Spleen (tissue), 11 donors: ENCODE measurements around the gene SLC1A4. TPM values are rescaled to one million over a fixed set of nuclear protein-coding genes. Genes with fewer than 3 reads are reported as not detected.
A peak's percentile ranks its signal among the peaks of the same experiment; 100 is the strongest.

ENCODE experiments used
- DNase-seq: peaks from one replicate; pipeline ENCODE4 v3.0.0-alpha.2; 2020
- H3K27ac ChIP-seq, 8 donors: fragments of 200-600 bp; sonication (generic) in 7 of 8; 1 replicate in 4 of 8; 2 replicates in 4 of 8; pipeline versions ENCODE4 v1.5.0 to v1.8.0; 2016 to 2021; ENCODE audit warnings: inconsistent platforms in 4 of 8, mild to moderate bottlenecking in 4 of 8, moderate library complexity in 1 of 8
- H3K27me3 ChIP-seq, 7 donors: fragments of 200-600 bp; sonication (generic) in 6 of 7; replicated peaks in 1 of 7; 1 replicate in 4 of 7; 2 replicates in 3 of 7; pipeline versions ENCODE4 v1.5.0 to v1.8.0; 2016 to 2021; ENCODE audit warnings: inconsistent platforms in 3 of 7, mild to moderate bottlenecking in 1 of 7
- H3K36me3 ChIP-seq, 6 donors: fragments of 200-600 bp; sonication (generic) in 5 of 6; 1 replicate in 4 of 6; 2 replicates in 2 of 6; pipeline versions ENCODE4 v1.5.0 to v1.8.0; 2016 to 2021; ENCODE audit warnings: inconsistent platforms in 2 of 6
- H3K4me1 ChIP-seq, 6 donors: fragments of 200-600 bp; sonication (generic) in 5 of 6; 1 replicate in 3 of 6; 2 replicates in 3 of 6; pipeline versions ENCODE4 v1.5.0 to v1.8.0; 2016 to 2021; ENCODE audit warnings: inconsistent platforms in 3 of 6
- H3K4me3 ChIP-seq, 8 donors: fragments of 200-600 bp; sonication (generic) in 7 of 8; 1 replicate in 4 of 8; 2 replicates in 4 of 8; pipeline versions ENCODE4 v1.5.0 to v1.8.0; 2016 to 2021; ENCODE audit warnings: inconsistent platforms in 4 of 8, mild to moderate bottlenecking in 4 of 8, moderate library complexity in 2 of 8
- H3K9me3 ChIP-seq, 8 donors: fragments of 200-600 bp; sonication (generic) in 7 of 8; 1 replicate in 4 of 8; 2 replicates in 4 of 8; pipeline versions ENCODE4 v1.5.0 to v1.8.0; 2016 to 2021; ENCODE audit warnings: inconsistent platforms in 4 of 8
- POLR2A ChIP-seq, 3 donors: fragments of 450-650 bp; IDR thresholded peaks; one replicate each; pipeline ENCODE4 v1.5.1; 2017; ENCODE audit warnings: antibody characterized with exemption in 3 of 3, mild to moderate bottlenecking in 1 of 3
- POLR2AphosphoS5 ChIP-seq, 3 donors: sonication (generic); formaldehyde crosslinking; IDR thresholded peaks; one replicate each; pipeline ENCODE4 v1.5.1; 2017; ENCODE audit warnings: antibody characterized with exemption in 3 of 3
- WGBS, 5 donors: extraction: QIAGEN DNeasy Blood & Tissue Kit in 3 of 5; methylation state at CpG; one replicate each; pipeline versions ENCODE4 v1.1.5 to v1.1.7; 2013 to 2018; 5-methylcytosine and 5-hydroxymethylcytosine counted together
- intact Hi-C: fragments of 100-400 bp; cut with DNase I; formaldehyde crosslinking; loops from one replicate; pipeline ENCODE4 v1.15.0; 2023; ENCODE audit warnings: low total_unique reads
- polyA plus RNA-seq, 3 donors: library from polyadenylated mRNA; stranded (reverse); fragments of 200-250 nt; gene quantifications; one replicate each; pipeline ENCODE4 v1.2.1, GENCODE V29; 2013
- total RNA-seq, 7 donors: library from RNA; depleted of rRNA in 3 of 7; stranded (reverse); fragments of >200 nt in 3 of 7; fragmentation: NEBNext Ultra II Directional in 4 of 7; extraction: Animal tissue kit (Norgen Biotek cat#: 25700) in 4 of 7; gene quantifications; one replicate each; pipeline versions ENCODE4 v1.1.0 to v1.2.1, GENCODE V29; 2016 to 2021
- TF ChIP-seq, protein P1 (sequence below), 11 experiments: fragments of 200-600 bp in 7 of 11; fragments of 450-650 bp in 4 of 11; sonication (generic) in 4 of 11; IDR thresholded peaks in 8 of 11; conservative IDR thresholded peaks in 3 of 11; 1 replicate in 7 of 11; 2 replicates in 4 of 11; pipeline versions ENCODE4 v1.4.0 to v1.8.0; 2016 to 2021; ENCODE audit warnings: antibody characterized with exemption in 11 of 11, inconsistent platforms in 4 of 11, mild to moderate bottlenecking in 1 of 11
- donor health status: healthy with polysubstance abuse.
- donor health status: DM: no; HTN: no; CAD: no; lungs with moderate emphysema.
- donor health status: DM: no; HTN: no; CAD: no.
- donor health status: Bipolar disorder and iron deficiency.
- donor health status: healthy.
- donor health status: DM: no; HTN: no; CAD: no.
- donor health status: DM: yes; HTN: yes; CAD: no.

SLC1A4 gene
- total and polyA plus RNA-seq, 10 donors: 2.5 to 32.0 (median 15.7) TPM

DNA sequence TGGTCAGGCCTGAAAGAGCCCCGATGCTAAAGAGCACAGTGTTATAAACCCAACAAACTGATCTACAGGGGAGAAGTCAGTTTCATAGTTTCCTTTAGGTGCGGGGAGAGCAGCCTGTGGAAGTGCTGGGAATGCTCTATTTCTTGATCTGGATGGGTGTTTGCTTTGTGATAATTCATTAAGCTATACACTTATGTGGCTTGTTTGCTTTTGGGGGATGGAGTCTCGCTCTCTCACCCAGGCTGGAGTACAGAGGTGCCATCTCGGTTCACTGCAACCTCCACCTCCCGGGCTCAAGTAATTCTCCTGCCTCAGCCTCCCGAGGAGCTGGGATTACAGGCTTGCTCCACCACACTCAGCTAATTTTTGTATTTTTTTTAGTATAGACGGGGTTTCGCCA lies 37.0 kb downstream of the SLC1A4 start:
- WGBS, 5 donors: 88 to 97% (median 94%) methylated on average over 8 of the region's 8 CpGs

DNA sequence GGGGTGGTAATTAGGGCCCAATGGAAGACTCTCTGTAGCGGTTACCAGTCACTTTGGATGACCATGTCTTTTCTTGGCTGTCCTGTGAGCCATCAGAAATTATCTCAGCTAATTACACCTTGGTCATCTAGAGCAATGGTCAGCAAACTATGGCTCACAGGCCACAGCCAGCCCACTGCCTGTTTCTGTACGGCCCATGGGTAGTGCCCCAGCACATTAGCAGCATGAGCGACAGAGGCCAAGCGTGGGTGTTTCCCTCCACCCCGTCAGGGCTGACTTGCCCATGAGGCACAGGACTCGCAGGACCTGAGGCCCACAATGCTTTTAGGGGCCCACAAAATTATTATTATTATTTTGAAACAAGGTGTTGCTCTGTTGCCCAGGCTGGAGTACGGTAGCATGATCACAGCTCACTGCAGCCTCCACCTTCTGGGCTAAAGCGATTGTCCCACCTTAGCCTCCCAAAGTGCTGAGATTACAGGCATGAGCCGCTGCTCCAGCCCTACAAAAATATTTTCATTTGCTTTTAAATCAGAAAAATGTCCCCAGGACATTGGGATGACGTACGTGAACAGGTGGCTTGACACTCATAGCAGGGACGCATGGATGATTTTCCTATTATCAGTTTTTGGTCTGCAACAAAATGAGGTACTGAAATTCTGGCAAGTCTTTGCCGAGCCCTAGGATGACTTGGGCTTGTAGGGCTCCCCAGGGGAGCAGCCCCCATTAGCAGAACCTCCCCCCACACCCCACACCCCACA lies 37.7 kb downstream of the SLC1A4 start:
- Histone ChIP-seq H3K9me3 (no peaks in the 10 kb centered on the region), H3K4me1 (peaks cover 25 to 82% (median 68%) of the 10 kb centered on the region in 6 donors), H3K27me3 (no peaks in the 10 kb centered on the region), H3K4me3 (no peak overlapping the region), H3K27ac (peak overlapping the region; percentile 56 to 87 (median 76)), H3K36me3 (peaks cover 0 to 25% (median 8%) of the 10 kb centered on the region in 6 donors)
- intact Hi-C loops: no loop called here
- whole genome bisulfite sequencing, 5 donors: 69 to 86% (median 77%) methylated on average over 13 of the region's 13 CpGs
- TF ChIP-seq POLR2A (IDR thresholded peaks at IDR 0.05): no peak
- TF ChIP-seq POLR2AphosphoS5 (IDR thresholded peaks at IDR 0.05): peak in 1 of 3 donors; percentile 66
- peak; percentile 76 for DNase-seq

More for the DNA sequence above, 37.0 kb downstream of the SLC1A4 start:
- intact Hi-C loops: no loop called here
- Histone ChIP-seq H3K4me1 (peaks cover 22 to 76% (median 61%) of the 10 kb centered on the region in 6 donors), H3K36me3 (peaks cover 0 to 32% (median 14%) of the 10 kb centered on the region in 6 donors), H3K27me3 (no peaks in the 10 kb centered on the region), H3K4me3 (no peak overlapping the region), H3K9me3 (no peaks in the 10 kb centered on the region), H3K27ac (peak overlapping the region; percentile 15 to 87 (median 76))
- TF ChIP-seq, protein P1, sequence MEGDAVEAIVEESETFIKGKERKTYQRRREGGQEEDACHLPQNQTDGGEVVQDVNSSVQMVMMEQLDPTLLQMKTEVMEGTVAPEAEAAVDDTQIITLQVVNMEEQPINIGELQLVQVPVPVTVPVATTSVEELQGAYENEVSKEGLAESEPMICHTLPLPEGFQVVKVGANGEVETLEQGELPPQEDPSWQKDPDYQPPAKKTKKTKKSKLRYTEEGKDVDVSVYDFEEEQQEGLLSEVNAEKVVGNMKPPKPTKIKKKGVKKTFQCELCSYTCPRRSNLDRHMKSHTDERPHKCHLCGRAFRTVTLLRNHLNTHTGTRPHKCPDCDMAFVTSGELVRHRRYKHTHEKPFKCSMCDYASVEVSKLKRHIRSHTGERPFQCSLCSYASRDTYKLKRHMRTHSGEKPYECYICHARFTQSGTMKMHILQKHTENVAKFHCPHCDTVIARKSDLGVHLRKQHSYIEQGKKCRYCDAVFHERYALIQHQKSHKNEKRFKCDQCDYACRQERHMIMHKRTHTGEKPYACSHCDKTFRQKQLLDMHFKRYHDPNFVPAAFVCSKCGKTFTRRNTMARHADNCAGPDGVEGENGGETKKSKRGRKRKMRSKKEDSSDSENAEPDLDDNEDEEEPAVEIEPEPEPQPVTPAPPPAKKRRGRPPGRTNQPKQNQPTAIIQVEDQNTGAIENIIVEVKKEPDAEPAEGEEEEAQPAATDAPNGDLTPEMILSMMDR (IDR thresholded peaks at IDR 0.05 in 8 of 11, conservative IDR thresholded peaks at IDR 0.05 in 3 of 11): no peak
- TF ChIP-seq POLR2AphosphoS5 (IDR thresholded peaks at IDR 0.05) (no peak), POLR2A (IDR thresholded peaks at IDR 0.05) (no peak)
- DNase-seq: no peak

DNA sequence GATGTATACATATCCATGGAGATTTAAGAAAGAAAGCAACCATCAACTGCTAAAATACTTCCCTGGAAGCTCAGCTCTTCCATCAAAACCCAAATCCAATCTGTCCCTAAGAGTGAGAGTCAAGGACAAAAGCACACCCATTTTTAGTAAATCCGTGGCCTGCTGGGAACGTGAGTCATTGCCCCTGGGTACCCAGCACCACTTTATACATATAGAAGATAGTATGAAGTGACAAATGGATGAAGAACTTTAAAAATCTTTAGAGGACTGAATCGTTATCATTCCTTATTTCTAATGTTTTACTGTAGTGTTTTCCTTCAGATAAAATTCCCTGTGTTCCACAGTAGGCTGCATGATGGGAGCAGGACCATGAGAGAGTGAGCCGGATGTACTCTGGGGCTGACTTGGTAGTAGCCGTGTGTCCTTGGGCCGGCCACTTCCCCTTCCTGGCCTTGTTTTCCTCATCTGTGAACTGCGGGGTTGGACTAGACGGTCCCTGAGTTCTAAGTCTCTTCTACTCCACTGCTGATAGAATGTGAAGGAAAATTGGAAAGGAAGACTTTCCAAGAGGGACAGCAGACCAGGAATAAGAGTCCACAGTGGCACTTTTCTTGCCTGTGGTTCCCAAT lies 38.5 kb downstream of the SLC1A4 start:
- WGBS, 5 donors: 47 to 66% (median 53%) methylated on average over 8 of the region's 8 CpGs
- Histone ChIP-seq H3K36me3 (peaks cover 0 to 16% (median 6%) of the 10 kb centered on the region in 6 donors), H3K4me3 (no peak overlapping the region), H3K27ac (peak overlapping the region; percentile 56 to 87 (median 76)), H3K4me1 (peaks cover 30 to 91% (median 75%) of the 10 kb centered on the region in 6 donors), H3K9me3 (no peaks in the 10 kb centered on the region), H3K27me3 (no peaks in the 10 kb centered on the region)
- peak; percentile 83 for DNase-seq
- intact Hi-C loops: no loop called here
- TF ChIP-seq, protein P1 (IDR thresholded peaks at IDR 0.05 in 8 of 11, conservative IDR thresholded peaks at IDR 0.05 in 3 of 11): no peak
- peak in 2 of 3 donors; percentile 67 to 73 for TF ChIP-seq POLR2AphosphoS5 (IDR thresholded peaks at IDR 0.05)

DNA sequence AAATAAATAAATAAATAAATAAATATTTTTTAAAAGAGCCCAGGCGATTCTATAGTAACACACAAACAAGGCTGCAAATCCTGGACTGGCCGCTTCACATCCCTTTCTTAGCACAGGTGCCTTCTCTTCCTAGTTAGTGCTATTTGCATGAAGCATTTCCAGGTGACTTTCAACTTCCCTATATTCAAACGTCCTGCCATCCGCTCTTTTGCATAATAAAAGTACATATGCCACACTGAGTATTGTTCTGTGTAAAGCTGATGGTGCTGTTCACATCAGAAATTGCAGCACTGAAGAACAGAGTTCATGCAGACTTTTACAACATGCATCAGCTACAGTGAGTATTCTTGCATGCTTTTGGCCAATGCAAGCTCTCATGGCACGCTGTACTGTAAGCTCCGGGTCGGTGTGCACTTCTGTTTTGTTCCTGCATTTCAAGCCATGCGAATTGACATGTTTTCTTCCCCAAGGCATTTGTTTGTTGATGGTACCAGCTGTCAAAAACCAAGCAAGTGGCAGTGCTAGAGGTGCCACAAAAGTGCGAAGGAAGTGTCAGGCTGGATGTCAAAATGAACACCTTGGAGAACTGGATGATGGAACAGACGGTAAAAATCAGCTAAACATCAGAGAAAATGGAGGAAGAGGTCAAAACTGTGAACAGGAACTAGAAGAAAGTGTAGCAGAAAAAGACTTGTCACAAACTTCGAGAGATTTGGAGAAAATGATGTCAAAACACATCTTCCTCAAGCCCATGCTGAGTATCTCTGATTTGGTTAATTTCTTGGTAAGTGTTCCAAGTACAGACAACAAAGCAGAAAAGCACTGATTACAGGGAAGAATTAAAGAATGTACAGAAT lies 41.5 kb downstream of the SLC1A4 start:
- Histone ChIP-seq H3K9me3 (no peaks in the 10 kb centered on the region), H3K27ac (peak overlapping the region; percentile 9 to 87 (median 79)), H3K36me3 (peaks cover 0 to 6% (median 0%) of the 10 kb centered on the region in 6 donors), H3K27me3 (no peaks in the 10 kb centered on the region), H3K4me3 (peak overlapping the region in 7 of 8 donors; percentile 10 to 67 (median 32)), H3K4me1 (peaks cover 30 to 99% (median 77%) of the 10 kb centered on the region in 6 donors)
- TF ChIP-seq POLR2A (IDR thresholded peaks at IDR 0.05): no peak
- TF ChIP-seq POLR2AphosphoS5 (IDR thresholded peaks at IDR 0.05): peak in 1 of 3 donors; percentile 57
- TF ChIP-seq, protein P1 (IDR thresholded peaks at IDR 0.05 in 8 of 11, conservative IDR thresholded peaks at IDR 0.05 in 3 of 11): no peak
- intact Hi-C loops: loop anchor here (5.0 kb wide), 1 partner anchor 113 kb away; no protein-coding TSS in a partner anchor
- WGBS, 5 donors: 53 to 67% (median 63%) methylated on average over 11 of the region's 11 CpGs
- no peak for DNase-seq
